Duodenal mucosa (tissue), 2 donors: Measurements from ENCODE around the gene EMX2.

Experiments used
- H3K27ac ChIP-seq: one replicate; pipeline ENCODE4 v1.7.0; 2013; ENCODE audit warnings: low read depth, low read length
- H3K27me3 ChIP-seq, 2 donors: one replicate each; pipeline ENCODE4 v1.7.0; 2013; ENCODE audit warnings: low read length in 2 of 2, control low read depth in 1 of 2; ENCODE audit not compliant: insufficient read depth in 2 of 2, control insufficient read depth in 1 of 2
- H3K36me3 ChIP-seq, 2 donors: one replicate each; pipeline ENCODE4 v1.7.0; 2013; ENCODE audit warnings: low read length in 2 of 2, control low read depth in 1 of 2; ENCODE audit not compliant: insufficient read depth in 2 of 2, control insufficient read depth in 1 of 2
- H3K4me1 ChIP-seq, 2 donors: one replicate each; pipeline ENCODE4 v1.7.0; 2013; ENCODE audit warnings: low read length in 2 of 2, control low read depth in 1 of 2; ENCODE audit not compliant: insufficient read depth in 2 of 2, control insufficient read depth in 1 of 2
- H3K4me3 ChIP-seq, 2 donors: one replicate each; pipeline ENCODE4 v1.7.0; 2013; ENCODE audit warnings: low read length in 2 of 2, low read depth in 1 of 2
- H3K9ac ChIP-seq, 2 donors: one replicate each; pipeline ENCODE4 v1.7.0; 2013; ENCODE audit warnings: low read length in 2 of 2, low read depth in 1 of 2
- H3K9me3 ChIP-seq, 2 donors: one replicate each; pipeline ENCODE4 v1.7.0; 2013; ENCODE audit warnings: low read length in 2 of 2, control low read depth in 1 of 2; ENCODE audit not compliant: control insufficient read depth in 1 of 2

EMX2 gene

DNA sequence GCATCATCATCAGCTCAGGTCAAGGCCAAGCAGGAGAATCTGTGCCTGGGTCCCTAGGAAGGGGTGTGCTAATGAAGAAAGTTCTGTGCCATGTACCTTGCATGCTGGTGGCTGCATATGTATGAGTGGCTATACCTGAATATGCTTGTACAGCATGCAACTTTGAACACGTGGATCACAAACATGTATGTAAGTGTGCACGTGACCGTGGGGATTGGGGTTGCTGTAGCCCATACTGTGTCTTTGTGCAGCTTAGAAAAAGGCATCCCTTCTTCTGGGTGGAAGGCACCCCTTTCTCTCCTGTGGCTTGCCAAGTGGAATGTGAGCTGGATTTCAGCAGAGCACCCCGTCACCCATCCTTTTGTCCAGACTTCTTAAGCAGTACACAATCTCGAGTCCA is 13.8 kb downstream of the EMX2 start:
- no peaks in the 10 kb centered on the region for H3K9me3 ChIP-seq
- no peak overlapping the region for H3K9ac ChIP-seq
- H3K27ac ChIP-seq: no peak overlapping the region
- peaks cover 44 to 45% of the 10 kb centered on the region in 2 donors for H3K27me3 ChIP-seq
- H3K4me3 ChIP-seq: no peak overlapping the region
- no peaks in the 10 kb centered on the region for H3K4me1 ChIP-seq
- no peaks in the 10 kb centered on the region for H3K36me3 ChIP-seq

- Histone ChIP-seq H3K27ac (no peak overlapping the region), H3K4me3 (no peak overlapping the region), H3K9ac (no peak overlapping the region), H3K4me1 (no peaks in the 10 kb centered on the region), H3K27me3 (peaks cover 11 to 23% of the 10 kb centered on the region in 2 donors), H3K9me3 (no peaks in the 10 kb centered on the region), H3K36me3 (no peaks in the 10 kb centered on the region)
Measured at GRCh38 chr10:117559712-117560111, 17.2 kb downstream of the EMX2 start.

DNA sequence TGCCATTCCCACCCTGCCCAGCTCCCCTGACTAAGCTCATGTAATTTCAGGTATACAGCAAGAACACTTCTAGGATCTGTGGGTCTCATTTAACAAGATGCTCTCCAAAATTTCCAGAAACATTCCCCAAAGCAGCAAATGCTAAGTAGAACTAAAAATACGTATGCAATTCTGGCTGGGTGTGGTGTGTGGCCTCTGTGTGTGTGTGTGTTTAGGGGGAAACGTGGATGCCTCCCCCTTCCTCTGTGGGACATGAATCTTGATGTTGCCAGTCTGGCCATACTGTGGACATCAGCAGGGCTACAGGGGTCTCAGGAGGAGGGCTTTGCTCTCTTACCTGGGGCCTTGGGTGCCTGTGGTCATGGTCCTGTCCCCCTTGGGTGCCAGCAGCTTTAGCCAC is 18.4 kb downstream of the EMX2 start:
- peaks cover 4 to 15% of the 10 kb centered on the region in 2 donors for H3K27me3 ChIP-seq
- H3K36me3 ChIP-seq: no peaks in the 10 kb centered on the region
- no peaks in the 10 kb centered on the region for H3K9me3 ChIP-seq
- H3K4me1 ChIP-seq: no peaks in the 10 kb centered on the region
- H3K4me3 ChIP-seq: no peak overlapping the region
- no peak overlapping the region for H3K9ac ChIP-seq
- H3K27ac ChIP-seq: no peak overlapping the region

DNA sequence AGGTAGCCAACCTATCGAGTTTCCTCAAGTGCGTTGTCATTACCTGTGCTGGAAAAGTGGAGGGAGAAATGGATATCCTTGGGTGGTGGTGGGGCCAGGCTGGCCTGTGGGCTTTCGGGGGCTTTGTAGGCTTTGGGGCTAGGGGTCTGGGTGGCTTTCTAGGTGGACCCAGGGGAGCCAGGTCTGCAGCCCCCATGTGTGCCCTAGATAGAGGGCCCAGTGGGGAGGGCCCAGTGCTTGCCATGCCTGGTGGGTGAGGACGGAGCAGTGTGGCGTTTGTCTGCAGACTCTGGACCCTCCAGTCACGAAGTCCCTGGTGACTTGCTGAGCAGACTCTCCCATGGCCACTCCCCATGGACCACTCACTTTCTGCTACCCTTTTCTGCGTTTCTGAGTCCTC is 19.7 kb downstream of the EMX2 start:
- H3K27me3 ChIP-seq: peaks cover 0 to 6% of the 10 kb centered on the region in 2 donors
- no peaks in the 10 kb centered on the region for H3K36me3 ChIP-seq
- H3K9ac ChIP-seq: no peak overlapping the region

DNA sequence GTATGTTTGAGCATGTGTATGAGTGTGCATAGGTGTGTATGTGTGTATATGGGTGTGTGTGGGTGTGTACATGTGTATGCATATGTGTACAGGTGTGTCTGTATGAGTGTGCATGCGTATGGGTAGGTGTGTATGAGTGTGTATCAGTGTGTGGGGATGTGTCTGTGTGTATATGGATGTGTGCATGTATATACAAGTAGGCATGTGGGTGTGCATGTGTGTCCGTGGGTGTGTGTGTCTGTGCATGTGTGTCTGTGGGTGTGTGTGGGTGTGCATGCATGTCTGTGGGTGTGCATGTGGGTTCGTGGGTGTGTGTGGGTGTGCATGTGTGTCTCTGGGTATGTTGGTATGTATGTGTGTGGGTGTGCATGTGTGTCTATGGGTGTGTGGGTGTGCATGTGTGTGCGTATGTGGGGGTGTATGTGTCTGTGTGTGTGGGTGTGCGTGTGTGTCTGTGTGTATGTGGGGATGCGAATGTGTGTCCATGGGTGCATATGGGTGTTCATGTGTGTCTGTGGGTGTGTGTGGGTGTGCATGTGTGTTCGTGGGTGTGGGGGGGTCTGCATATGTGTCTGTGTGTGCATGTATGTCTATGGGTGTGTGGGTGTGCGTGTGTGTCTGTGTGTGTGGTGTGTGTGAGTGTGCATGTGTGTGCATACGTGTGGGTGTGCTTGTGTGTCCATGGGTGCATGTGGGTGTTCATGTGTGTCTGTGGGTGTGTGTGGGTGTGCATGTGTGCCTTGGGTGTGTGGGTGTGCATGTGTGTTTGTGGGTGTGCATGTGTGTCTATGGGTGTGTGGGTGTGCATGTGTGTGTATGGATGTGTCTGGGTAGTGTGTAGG is 20.6 kb downstream of the EMX2 start:
- no peaks in the 10 kb centered on the region for H3K36me3 ChIP-seq
- H3K9ac ChIP-seq: no peak overlapping the region

More for the DNA sequence above, 19.7 kb downstream of the EMX2 start:
- Histone ChIP-seq H3K9me3 (no peaks in the 10 kb centered on the region), H3K4me1 (no peaks in the 10 kb centered on the region), H3K4me3 (no peak overlapping the region), H3K27ac (no peak overlapping the region)

GRCh38 chr10:117563780-117564179 is 21.2 kb downstream of the EMX2 start:
- Histone ChIP-seq H3K27ac (no peak overlapping the region), H3K4me1 (no peaks in the 10 kb centered on the region), H3K27me3 (peaks cover 0 to 6% of the 10 kb centered on the region in 2 donors)

More for the DNA sequence above, 20.6 kb downstream of the EMX2 start:
- no peak overlapping the region for H3K4me3 ChIP-seq
- H3K4me1 ChIP-seq: no peaks in the 10 kb centered on the region
- peaks cover 0 to 6% of the 10 kb centered on the region in 2 donors for H3K27me3 ChIP-seq
- H3K9me3 ChIP-seq: no peaks in the 10 kb centered on the region
- H3K27ac ChIP-seq: no peak overlapping the region

GRCh38 chr10:117565068-117565467 is 22.5 kb downstream of the EMX2 start:
- Histone ChIP-seq H3K9me3 (no peaks in the 10 kb centered on the region), H3K4me3 (no peak overlapping the region), H3K36me3 (no peaks in the 10 kb centered on the region), H3K27me3 (peaks cover 0 to 6% of the 10 kb centered on the region in 2 donors), H3K27ac (no peak overlapping the region), H3K9ac (no peak overlapping the region), H3K4me1 (no peaks in the 10 kb centered on the region)

More at GRCh38 chr10:117563780-117564179, 21.2 kb downstream of the EMX2 start:
- Histone ChIP-seq H3K9me3 (no peaks in the 10 kb centered on the region), H3K36me3 (no peaks in the 10 kb centered on the region), H3K9ac (no peak overlapping the region), H3K4me3 (no peak overlapping the region)

- Histone ChIP-seq H3K4me1 (no peaks in the 10 kb centered on the region), H3K27me3 (peaks cover 0 to 7% of the 10 kb centered on the region in 2 donors), H3K27ac (no peak overlapping the region), H3K4me3 (no peak overlapping the region), H3K9me3 (no peaks in the 10 kb centered on the region), H3K36me3 (no peaks in the 10 kb centered on the region), H3K9ac (no peak overlapping the region)
Measured at GRCh38 chr10:117568334-117568733, 25.8 kb downstream of the EMX2 start.

DNA sequence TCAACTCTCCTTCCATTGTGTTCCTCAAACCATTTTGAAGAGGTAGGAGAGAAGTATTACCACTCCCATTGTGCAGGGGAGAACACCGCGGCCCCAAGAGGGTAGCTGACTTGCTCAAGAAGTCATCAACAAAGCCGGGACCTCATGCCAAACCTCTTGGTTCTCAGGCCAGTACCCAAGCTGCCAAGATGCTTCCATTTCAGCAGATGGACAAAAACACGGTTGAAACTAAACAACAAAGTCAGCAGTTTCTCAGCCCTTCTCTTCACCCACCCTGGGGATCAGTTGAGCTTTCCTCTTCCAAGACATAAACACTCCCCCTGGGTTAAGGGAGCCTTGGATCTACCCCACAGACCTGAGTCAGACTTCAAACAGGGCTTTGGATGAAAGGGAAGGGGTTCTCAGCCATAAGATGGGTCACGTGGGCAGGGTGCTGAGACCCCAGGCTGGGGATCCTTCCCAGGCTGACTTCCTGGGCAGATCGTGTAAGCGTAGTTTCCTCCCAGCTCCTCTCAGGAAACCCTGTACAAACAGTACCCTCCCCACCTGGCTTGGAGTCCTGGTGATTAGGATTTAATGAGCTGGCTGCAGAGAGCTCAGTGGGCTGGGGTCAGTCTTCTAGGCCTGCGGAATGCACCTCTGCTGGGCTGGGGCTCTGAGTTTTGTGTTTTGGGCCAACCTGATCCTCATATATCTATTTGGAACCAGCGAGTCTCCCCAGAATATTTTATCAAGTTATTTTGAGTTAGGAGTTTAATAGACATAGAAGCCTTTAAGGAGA is 27.3 kb downstream of the EMX2 start:
- no peak overlapping the region for H3K4me3 ChIP-seq
- no peak overlapping the region for H3K9ac ChIP-seq
- no peaks in the 10 kb centered on the region for H3K4me1 ChIP-seq
- no peaks in the 10 kb centered on the region for H3K9me3 ChIP-seq
- H3K36me3 ChIP-seq: no peaks in the 10 kb centered on the region
- peaks cover 3 to 6% of the 10 kb centered on the region in 2 donors for H3K27me3 ChIP-seq
- H3K27ac ChIP-seq: no peak overlapping the region

- no peaks in the 10 kb centered on the region for H3K4me1 ChIP-seq
- H3K27ac ChIP-seq: no peak overlapping the region
- H3K36me3 ChIP-seq: no peaks in the 10 kb centered on the region
- no peaks in the 10 kb centered on the region for H3K9me3 ChIP-seq
- H3K27me3 ChIP-seq: peaks cover 3 to 12% of the 10 kb centered on the region in 2 donors
- no peak overlapping the region for H3K9ac ChIP-seq
- no peak overlapping the region for H3K4me3 ChIP-seq
Measured at GRCh38 chr10:117570880-117571279, 28.3 kb downstream of the EMX2 start.
